HG03196 (cell line): ENCODE data around the gene RHBG.
A peak's percentile ranks its signal among the peaks of the same experiment; 100 is the strongest.
"Not testable (repeated sequence)": the region's sequence is repeated elsewhere in the genome, so short reads cannot be mapped to it uniquely, and the experiment has no call there.

Source experiments
- ATAC-seq: cut with Tn5 transposase; IDR thresholded peaks from one replicate; pipeline ENCODE4 v1.9.1; 2021; ENCODE audit not compliant: unreplicated experiment

RHBG gene

DNA sequence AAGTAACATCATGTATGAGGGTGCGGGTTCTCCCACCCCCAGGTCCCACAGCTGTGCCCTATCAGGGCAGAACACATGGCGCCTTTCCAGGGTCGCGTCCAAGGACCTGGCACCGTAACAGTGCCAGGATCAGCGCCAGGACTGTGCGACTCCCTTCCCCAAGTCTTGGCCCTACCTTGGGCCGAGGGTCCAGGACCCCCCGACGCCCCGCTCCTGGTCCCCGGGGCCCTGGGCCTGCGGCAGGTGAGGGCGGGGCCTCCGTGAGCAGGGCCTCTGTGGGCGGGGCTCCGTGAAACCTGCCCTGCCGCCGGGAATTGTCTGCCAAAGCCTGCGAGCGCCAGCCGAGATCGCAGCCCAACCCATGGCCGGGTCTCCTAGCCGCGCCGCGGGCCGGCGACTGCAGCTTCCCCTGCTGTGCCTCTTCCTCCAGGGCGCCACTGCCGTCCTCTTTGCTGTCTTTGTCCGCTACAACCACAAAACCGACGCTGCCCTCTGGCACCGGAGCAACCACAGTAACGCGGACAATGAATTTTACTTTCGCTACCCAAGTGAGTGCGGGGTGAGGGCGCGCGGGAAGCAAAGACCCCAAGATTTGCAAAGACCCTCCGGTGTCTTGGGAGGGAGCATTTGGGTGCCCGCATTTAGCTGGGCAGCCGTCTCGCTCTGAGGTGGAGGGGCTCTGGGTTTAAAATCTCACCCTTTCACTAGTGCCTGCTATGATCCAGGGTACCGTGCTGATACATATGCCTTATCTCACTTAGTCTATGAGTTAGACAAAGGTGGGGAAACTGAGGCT is at the start of gene RHBG:
RHBG (plus strand) TSS at position 323 of the 796 bp plus-strand sequence; CDS start at position 362, 39 bp downstream.
- ATAC-seq, result no peak

DNA sequence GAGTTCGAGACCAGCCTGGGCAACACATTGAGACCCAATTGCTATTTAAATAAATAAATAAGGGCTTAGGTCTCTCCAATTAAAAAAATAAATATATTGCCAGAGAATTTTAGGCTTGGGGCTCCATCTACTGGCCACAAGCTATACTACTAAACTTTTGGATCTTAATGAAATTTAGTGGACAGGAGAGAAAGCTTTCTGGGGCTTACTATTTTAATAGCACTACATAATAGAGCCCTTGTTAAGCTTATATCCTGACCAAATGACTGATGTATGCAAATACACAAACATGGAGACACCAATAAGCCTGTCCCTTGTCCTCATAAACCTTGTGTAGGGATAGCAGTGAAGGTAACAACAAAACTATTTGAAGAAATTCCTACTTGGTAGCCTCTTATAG is 49.3 kb upstream of the RHBG start:
- no peak for ATAC-seq

DNA sequence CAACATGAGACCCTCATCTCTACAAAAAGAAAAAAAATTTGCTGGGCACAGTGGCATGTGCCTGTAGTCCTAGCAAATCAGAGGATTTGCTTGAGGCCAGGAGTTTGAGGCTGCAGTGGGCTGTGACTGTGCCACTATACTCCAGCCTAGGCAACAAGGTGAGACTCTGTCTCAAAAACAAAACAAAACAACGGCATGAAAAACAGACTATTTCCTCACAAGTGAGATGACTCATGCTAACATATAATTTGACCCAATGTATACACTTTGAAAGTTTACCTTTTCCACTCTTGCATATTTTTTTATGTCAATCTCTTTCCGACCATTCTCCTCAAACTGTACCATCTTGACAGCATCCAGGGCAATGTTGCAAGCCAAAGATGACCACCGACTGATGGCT is 48.5 kb upstream of the RHBG start:
- ATAC-seq, result no peak

DNA sequence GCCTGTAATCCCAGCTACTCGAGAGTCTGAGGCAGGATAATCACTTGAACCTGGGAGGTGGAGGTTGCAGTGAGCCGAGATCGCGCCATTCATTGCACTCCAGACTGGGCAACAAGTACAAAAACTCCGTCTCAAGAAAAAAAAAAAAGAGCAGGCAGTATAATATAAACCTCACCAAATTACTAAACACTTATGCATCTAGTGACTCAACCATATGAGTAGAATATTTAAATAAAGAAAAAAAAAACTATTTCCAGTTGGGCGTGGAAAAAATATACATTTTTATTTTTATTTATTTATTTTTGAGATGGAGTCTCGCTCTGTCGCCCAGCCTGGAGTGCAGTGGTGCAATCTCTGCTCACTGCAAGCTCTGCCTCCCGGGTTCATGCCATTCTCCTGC is 45.8 kb upstream of the RHBG start:
- ATAC-seq, result not testable (repeated sequence)

- no peak for ATAC-seq
Measured at GRCh38 chr1:156336242-156336641, 32.8 kb upstream of the RHBG start.

DNA sequence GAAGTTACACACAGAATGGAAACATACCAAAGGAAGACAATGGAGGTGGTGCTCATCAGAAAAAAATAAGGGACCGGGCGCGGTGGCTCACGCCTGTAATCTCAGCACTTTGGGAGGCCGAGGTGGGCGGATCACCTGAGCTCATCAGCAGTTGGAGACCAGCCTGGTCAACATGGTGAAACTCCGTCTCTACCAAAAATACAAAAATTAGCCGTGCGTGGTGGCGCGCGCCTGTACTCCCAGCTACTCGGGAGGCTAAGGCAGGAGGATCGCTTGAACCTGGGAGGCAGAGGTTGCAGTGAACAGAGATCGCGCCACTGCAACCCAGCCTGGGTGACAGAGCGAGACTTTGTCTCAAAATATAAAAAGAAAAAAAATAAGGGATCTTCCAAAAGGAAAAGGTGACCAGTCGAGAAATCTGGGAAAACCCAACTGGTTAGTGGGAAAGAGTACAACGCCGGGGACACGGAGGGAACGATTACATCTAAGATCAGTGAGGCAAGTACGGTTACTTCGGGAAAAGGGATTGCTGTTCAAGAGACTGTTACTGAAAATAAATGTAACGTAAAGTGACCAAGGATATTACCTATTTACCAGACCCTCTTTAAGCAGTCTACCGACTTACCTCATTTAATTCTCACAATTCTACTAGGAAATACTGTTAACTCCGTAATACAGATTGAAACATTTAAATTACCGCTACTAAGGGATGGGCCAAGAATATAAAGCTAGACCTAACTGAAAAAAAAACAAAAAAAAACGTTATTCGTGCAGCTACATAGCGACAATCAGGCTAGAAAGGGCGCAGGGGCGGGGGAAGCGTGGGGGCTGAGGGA is 31.7 kb upstream of the RHBG start:
- no peak for ATAC-seq

- ATAC-seq, result no peak
Measured at GRCh38 chr1:156337888-156338179, 31.2 kb upstream of the RHBG start.

DNA sequence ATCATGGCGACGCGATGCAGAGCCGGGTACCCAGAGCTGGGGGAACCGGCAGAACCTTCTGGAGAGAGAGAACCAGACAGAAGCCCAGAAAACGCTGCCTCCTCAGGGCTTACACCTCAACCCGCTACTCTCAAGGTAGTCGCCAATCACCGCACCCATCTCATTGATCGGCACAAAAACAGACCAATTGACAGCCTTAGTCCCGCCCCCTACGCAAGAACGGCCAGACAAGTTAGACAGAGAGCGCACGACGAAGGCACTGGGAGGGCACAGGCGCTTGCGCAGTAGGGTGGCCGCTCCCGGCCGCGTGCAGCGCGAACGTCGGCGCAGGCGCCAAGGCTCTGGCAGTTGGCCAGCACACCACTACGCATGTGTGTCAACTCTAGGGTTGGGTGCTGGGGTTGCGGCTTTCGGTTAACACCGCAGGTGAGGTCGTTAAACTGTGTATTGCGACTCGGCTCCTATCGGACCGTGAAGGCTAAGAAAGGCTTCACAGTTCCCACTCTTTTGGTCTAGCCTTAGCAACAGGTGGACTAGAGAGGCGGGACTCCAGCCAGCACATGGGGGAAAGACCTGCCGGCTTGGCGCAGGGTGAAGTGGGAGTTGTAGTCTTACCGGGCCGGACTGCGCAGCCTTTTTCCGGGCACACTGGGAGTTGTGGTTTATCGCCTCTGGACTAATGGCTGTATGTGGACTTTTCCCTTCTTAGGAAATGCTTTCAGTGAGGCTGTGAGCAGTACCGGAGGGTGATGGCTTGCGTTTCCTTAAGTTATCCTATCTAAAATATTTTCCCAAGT is 30.6 kb upstream of the RHBG start, which contains the start of the genes CCT3 and TSACC:
CCT3 (minus strand) TSS at position 113 of the 797 bp plus-strand sequence; CDS start at position 5, 108 bp downstream.
TSACC (plus strand) TSS at position 347 of the 797 bp plus-strand sequence. CDS start 1,232 bp downstream, outside the sequence.
- ATAC-seq, result peak; percentile 96

DNA sequence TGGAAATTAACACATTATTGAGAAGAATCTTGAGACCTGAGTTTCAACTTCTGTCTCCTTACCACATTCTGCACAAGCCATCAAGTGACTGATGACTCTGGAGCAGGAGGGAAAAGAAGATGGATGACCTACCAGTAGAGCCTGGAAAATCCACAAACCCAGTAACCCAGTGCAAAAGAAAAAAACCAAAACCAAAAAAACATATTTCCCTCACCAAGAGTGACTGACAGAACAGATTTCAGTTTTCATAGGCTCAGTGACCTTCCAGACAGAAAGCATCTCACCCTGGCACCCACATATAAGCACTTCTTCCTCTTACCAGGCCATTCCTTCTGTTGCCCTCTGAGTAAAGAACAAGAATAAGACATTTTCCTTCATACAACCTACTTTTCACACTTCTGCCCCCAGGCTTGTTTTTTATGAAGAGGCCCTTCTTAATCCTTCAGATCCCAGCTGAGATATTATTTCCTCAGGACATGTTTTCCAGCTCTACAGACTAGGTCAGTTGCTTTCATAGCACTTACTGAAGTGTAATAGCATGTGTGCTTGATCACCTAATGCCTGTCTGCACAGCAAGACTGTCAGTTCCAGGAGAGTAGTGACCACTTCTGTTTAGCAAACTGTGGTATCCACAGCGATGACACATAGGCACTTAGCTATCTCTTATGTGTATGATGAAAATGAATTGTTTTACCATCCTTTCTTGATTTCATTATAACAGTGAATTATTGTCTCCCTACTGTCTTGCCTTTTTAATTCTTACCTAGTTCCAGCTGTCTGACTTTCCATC is 26.6 kb upstream of the RHBG start:
- ATAC-seq, result no peak

DNA sequence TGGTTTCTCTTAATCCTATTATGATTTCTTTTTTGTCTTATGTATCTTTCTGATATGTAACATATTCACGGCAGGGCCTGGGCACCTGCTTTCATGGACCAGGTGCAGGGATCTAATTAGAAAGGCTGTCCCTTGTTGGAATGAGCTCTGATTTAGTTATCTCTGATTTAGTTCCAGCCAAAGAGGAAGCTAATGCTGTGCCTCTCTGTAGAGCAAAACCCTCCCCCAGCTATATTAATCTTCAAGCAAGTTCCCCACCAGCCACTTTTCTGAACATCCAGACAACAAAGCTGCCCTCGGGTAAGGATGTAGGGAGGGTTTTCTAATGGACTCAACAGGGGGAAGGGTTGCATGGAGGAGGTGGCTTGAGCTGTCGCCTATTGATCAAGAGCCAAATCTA is 24.6 kb upstream of the RHBG start:
- ATAC-seq, result no peak

DNA sequence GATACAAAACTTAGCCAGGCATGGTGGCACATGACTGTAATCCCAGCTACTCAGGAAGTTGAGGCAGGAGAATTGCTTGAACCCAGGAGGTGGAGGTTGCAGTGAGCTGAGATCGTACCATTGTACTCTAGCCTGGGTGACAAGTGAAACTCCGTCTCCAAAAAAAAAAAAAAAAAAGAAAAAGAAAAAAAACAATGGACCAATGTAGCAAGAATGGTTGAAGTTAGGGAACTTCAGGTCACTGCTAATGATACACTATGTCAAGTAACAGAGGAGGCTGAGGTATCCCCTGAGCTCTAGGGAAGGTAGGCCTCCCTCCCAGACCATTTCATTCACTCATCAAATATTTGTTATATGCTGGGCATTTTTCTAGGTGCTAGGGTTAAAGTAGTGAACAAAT is 23.0 kb upstream of the RHBG start:
- not testable (repeated sequence) for ATAC-seq

- ATAC-seq, result no peak
Measured at GRCh38 chr1:156346636-156347035, 22.4 kb upstream of the RHBG start.

DNA sequence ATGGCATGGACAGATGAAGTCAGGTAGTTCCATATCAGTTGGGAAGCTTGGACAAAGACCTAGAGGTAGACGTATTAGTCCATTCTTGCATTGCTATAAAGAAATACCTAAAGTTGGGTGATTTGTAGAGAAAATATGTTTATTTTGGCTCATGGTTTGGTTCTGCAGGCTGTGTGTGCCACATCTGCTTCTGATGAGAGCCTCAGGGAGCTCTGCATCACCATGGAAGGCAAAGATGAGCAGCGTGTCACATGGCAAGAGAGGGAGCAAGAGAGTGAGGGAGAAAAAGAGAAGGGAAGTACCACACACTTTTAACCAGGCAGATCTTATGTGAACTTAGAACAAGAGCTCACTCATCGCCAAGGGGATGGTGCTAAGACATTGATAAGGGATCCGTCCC is 21.7 kb upstream of the RHBG start:
- ATAC-seq, result no peak

DNA sequence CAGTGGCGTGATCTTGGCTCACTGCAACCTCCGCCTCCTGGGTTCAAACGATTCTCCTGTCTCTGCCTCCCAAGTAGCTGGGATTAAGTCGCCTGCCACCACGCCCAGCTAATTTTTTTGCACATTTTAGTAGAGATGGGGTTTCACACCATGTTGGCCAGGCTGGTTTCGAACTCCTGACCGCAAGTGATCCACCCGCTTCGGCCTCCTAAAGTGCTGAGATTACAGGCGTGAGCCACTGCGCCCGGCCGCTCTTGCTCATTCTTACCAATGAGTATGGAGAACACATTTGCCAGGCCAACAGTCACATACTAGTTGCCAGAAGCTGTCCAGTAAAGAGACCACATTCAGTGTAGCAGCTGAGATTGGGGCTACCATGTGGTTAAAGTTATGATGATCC is 16.5 kb upstream of the RHBG start:
- not testable (repeated sequence) for ATAC-seq

DNA sequence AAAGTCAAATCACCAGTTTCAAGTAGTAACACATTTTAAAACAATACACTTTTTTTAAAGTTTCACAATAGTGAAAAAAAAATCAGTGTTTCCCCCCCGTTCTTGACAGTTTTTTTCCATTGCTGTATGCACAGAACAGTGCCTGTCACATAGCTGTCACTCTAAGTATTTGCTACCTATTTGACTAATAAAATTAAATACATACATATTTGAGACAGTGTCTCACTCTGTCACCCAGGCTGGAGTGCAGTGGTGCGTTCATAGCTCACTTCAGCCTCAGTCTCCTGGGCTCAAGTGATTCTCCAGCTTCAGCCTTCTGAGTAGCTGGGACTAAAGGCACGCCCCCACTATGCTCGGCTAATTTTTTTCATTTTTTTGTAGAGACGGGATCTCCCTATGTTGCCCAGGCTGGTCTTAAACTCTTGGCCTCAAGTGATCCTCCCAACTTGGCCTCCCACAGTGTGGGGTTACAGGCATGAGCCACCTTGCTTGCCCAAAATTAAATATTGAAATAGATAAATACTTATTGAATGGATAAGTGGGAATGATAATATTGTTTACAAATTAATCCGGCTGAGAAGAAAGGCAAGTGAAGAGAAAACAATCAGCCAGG is 12.6 kb upstream of the RHBG start:
- ATAC-seq, result no peak

GRCh38 chr1:156356875-156357534 is 12.0 kb upstream of the RHBG start:
- ATAC-seq, result no peak

- no peak for ATAC-seq
Measured at GRCh38 chr1:156357977-156358376, 11.0 kb upstream of the RHBG start.

DNA sequence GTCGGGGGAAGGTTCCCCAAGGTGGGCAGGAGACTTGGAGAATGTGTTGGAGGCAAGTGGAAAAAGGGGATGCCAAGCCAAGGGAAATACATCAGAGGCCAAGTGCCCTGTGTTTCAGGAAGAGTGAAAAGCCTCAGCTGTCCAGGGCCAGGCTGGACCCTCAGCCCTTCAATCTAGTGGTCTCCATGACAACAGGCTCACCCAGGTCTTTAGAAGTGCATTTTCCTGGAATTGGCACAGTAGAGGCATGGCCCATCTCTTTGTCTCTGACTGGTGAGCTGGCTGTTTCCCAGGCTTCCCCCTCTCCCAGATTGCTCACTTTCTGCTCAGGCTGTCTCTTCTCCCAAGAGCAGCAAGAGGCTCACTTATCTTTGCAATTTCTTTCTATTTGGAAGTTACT is 10.4 kb upstream of the RHBG start:
- no peak for ATAC-seq

DNA sequence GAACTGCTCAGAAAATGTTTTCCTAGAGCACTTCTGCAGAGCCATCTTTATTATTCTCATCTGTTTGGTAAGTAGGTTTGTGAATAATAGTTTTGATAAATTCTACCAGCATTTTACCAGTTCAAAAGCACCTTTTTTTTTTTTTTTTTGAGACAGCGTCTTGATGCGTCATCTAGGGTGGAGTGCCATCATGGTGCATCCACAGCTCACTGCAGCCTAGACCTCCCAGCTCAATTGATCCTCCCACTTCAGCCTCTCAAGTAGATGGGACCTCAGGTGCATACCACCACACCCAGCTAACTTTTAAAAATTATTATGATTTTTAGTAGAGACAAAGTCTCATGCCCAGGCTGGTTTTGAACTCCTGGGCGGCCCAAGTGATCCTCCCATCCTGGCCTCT is 9.8 kb upstream of the RHBG start:
- no peak for ATAC-seq

DNA sequence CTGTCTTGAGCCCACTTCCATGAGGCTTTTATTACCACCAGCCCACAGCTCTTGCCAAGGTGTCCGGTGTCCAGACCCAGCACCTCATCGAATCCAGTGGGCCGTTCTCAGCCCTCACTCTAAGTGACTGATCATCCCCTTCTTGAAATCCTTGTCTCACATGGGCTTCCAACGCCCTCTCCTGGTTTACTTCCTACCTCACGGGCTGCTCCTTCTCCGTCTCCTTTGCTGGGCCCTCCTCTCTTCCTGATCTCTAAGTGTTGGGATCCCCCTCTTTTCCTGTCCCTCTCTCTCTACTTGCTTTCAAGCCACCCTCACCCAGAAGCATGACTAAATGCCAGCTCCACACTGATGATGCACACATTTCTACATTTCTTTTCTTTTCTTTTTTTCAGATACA is 9.0 kb upstream of the RHBG start:
- ATAC-seq, result no peak
